Measurements from ENCODE around the gene NDUFAF2. TPM values are rescaled to one million over a fixed set of nuclear protein-coding genes. Genes with fewer than 3 reads are reported as not detected.

Gene NDUFAF2, protein sequence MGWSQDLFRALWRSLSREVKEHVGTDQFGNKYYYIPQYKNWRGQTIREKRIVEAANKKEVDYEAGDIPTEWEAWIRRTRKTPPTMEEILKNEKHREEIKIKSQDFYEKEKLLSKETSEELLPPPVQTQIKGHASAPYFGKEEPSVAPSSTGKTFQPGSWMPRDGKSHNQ
- 22.1 and 27.5 TPM in 2 replicates for total RNA-seq (ENCODE audit: low replicate concordance)
- long read RNA-seq, partial matches to known transcripts, result 2 of 6 reads
- long read RNA-seq, other reads (novel, unspliced or antisense), result 0 of 6 reads

DNA sequence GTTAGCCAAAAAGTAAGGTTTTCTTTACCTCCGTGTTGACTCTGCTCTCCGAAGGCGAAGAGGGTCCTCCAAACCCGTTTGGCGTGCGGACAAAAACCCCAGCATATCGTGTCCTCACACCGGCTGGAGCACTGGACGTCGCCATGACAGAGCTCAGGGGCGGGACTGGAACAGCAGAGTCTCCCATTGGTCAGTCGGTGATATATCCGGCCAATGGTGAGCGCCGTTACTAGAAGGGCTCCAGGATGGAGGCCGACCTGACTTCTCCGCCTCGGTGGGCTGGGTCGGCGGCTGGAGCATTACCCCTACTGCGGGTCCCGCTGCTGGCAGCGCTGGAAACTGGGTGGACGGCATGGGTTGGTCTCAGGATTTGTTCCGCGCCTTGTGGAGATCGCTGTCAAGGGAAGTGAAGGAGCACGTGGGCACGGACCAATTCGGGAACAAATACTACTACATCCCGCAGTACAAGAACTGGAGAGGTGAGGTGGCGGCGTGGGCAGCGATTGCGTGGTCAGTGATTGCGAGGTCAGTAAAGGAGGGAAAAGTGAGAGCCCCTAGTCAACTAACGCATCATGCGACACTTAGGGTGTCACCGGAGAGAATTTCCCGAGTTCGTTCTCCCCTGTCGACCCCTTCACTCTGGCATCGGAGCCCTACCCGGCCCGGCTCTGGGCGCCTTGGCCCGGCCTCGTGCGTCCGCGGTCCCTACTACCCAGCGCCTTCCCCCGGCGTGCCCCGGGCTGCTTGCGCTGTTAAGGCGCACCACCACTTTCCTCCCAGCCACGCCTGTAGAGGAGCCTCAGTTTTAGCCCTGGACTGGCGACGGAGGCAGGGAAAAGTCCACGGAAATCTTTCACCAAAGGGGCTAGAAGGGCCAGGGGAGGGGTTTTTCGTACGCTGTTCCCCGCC, at the start of gene NDUFAF2, which contains the start of gene ERCC8:
Gene NDUFAF2 (plus strand): TSS at position 302 of the 909 bp plus-strand sequence. CDS start 51 bp downstream, at position 353.
Gene ERCC8 (minus strand): TSS at position 167 of the 909 bp plus-strand sequence. CDS start 62 bp downstream, at position 105.
- TF ChIP-seq, protein P1, sequence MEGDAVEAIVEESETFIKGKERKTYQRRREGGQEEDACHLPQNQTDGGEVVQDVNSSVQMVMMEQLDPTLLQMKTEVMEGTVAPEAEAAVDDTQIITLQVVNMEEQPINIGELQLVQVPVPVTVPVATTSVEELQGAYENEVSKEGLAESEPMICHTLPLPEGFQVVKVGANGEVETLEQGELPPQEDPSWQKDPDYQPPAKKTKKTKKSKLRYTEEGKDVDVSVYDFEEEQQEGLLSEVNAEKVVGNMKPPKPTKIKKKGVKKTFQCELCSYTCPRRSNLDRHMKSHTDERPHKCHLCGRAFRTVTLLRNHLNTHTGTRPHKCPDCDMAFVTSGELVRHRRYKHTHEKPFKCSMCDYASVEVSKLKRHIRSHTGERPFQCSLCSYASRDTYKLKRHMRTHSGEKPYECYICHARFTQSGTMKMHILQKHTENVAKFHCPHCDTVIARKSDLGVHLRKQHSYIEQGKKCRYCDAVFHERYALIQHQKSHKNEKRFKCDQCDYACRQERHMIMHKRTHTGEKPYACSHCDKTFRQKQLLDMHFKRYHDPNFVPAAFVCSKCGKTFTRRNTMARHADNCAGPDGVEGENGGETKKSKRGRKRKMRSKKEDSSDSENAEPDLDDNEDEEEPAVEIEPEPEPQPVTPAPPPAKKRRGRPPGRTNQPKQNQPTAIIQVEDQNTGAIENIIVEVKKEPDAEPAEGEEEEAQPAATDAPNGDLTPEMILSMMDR (conservative IDR thresholded peaks at IDR 0.05), result no peak
- peak within 1 kb of the TSS; percentile 86 for H3K27ac Mint-ChIP-seq
- H3K9me3 Mint-ChIP-seq, result peaks cover 5% of the 10 kb centered on the region
- no peak within 1 kb of the TSS for H3K4me3 Mint-ChIP-seq
- no peaks in the 10 kb centered on the region for H3K27me3 Mint-ChIP-seq
- DNase-seq (ENCODE audit: extremely low spot score, unreplicated experiment), result peak; percentile 87
- H3K36me3 Mint-ChIP-seq, result peaks cover 16% of the 10 kb centered on the region
- peaks cover 13% of the 10 kb centered on the region for H3K4me1 Mint-ChIP-seq (ENCODE audit: unreplicated experiment)

DNA sequence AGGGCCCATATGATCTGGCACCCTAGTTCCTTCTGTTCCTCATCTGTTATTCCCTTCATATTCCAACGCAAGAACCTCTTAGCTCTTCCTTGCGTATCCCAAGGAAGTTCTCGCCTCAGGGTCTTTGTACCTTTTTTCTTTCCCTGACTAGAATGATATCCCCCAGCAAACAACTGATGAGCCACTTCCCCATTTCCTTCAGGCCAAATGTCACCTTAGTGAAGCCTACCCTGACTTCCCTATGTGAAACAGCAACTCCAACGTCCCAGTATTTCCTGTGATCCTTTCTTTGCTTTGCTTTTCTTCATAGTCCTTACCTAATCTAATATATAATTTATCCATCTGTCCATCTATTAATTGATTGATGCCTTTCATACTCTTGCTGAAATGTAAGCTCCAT, 48.0 kb upstream of the NDUFAF2 start:
- Mint-ChIP-seq H3K4me3 (no peak overlapping the region), H3K27me3 (no peaks in the 10 kb centered on the region), H3K27ac (no peak overlapping the region), H3K36me3 (peaks cover 21% of the 10 kb centered on the region), H3K9me3 (no peaks in the 10 kb centered on the region), H3K4me1 (ENCODE audit: unreplicated experiment) (no peaks in the 10 kb centered on the region)
- DNase-seq (ENCODE audit: extremely low spot score, unreplicated experiment), result no peak
- TF ChIP-seq, protein P1 (conservative IDR thresholded peaks at IDR 0.05), result no peak

DNA sequence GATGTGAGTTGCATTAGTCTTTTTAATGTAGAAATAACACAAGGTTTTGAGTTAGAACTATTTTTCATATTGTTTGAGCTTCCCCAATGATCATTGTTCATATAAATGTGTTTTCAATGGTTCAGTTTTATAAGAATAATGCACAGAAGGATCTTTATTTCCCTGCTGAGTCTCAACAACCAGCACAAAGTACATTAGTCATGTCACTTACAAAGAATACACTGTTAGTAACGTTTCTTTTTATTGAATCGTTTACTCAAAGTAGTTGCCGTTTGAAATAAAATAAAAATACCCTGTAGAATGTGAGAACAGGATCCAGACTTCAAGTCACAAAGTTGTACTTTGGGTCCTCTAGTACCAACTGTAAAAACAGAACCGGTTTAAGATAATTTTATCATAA, 41.6 kb upstream of the NDUFAF2 start:
- Mint-ChIP-seq H3K4me1 (ENCODE audit: unreplicated experiment) (no peaks in the 10 kb centered on the region), H3K4me3 (no peak overlapping the region), H3K27ac (no peak overlapping the region), H3K9me3 (no peaks in the 10 kb centered on the region), H3K27me3 (no peaks in the 10 kb centered on the region), H3K36me3 (peaks cover 3% of the 10 kb centered on the region)
- DNase-seq (ENCODE audit: extremely low spot score, unreplicated experiment), result no peak
- TF ChIP-seq, protein P1 (conservative IDR thresholded peaks at IDR 0.05), result no peak

DNA sequence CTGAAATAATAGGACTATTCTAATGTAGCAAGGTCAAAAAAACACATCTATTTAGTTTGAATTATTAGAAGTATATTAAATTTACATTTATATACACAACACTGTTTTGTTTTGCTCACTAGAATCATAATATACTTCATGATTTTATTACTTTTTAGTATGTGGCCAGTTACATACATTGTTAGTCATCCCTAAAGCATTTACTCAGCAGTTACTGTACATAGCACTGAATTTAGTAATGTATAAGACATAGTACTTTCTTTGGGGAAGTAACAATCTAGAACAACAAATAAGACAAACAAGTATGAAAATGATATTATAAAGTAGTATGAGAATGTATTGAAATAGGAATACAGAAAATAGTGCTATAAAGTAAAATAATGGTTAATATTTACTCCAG, 28.4 kb upstream of the NDUFAF2 start:
- H3K9me3 Mint-ChIP-seq, result no peaks in the 10 kb centered on the region
- no peak overlapping the region for H3K4me3 Mint-ChIP-seq
- TF ChIP-seq, protein P1 (conservative IDR thresholded peaks at IDR 0.05), result no peak

DNA sequence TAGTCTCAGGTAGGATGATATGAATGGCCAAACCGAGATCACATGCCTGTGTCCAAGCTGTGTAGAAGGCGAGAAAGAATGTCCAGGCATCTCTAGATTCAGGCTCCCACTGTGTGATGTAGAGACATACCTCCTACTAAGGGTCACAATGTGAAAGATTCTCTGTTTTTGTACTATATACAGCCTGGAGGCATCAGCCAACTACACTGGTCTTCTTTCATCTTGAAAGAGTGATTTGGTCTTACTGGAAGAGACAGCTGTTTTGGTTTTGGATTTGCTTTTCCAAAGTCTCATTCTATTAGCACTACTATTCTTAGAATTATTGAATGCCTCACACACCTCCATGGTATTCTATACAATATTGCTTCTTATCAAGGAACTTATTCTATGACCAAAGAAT, 26.5 kb upstream of the NDUFAF2 start:
- no peak for DNase-seq (ENCODE audit: extremely low spot score, unreplicated experiment)
- no peaks in the 10 kb centered on the region for H3K4me1 Mint-ChIP-seq (ENCODE audit: unreplicated experiment)
- peaks cover 31% of the 10 kb centered on the region for H3K36me3 Mint-ChIP-seq
- no peaks in the 10 kb centered on the region for H3K27me3 Mint-ChIP-seq
- no peak overlapping the region for H3K4me3 Mint-ChIP-seq
- TF ChIP-seq, protein P1 (conservative IDR thresholded peaks at IDR 0.05), result no peak
- H3K27ac Mint-ChIP-seq, result no peak overlapping the region
- no peaks in the 10 kb centered on the region for H3K9me3 Mint-ChIP-seq

More for the DNA sequence above, 28.4 kb upstream of the NDUFAF2 start:
- no peak for DNase-seq (ENCODE audit: extremely low spot score, unreplicated experiment)
- Mint-ChIP-seq H3K27ac (no peak overlapping the region), H3K27me3 (no peaks in the 10 kb centered on the region), H3K4me1 (ENCODE audit: unreplicated experiment) (no peaks in the 10 kb centered on the region), H3K36me3 (peaks cover 35% of the 10 kb centered on the region)
